DOHH2 (cell line): ENCODE results near the gene LDHAL6A.

Source experiments
- H3F3A ChIP-seq: fragments of 200-600 bp; sonication (generic), shearing (Covaris generic); 2 replicates; pipeline ENCODE4 v1.6.0; 2016; ENCODE audit warnings: antibody characterized with exemption, mild to moderate bottlenecking; ENCODE audit not compliant: control insufficient read depth, insufficient read depth
- H3K27ac ChIP-seq: fragments of 200-600 bp; sonication (generic); 2 replicates; pipeline ENCODE4 v1.5.1; 2014; ENCODE audit warnings: low read depth, mild to moderate bottlenecking, low read length, moderate library complexity
- H3K27me3 ChIP-seq: fragments of 200-600 bp; sonication (generic); 2 replicates; pipeline ENCODE4 v1.6.1; 2014; ENCODE audit warnings: mild to moderate bottlenecking, low read length, mixed read lengths; ENCODE audit not compliant: control insufficient read depth
- H3K36me3 ChIP-seq: fragments of 200-600 bp; sonication (generic); 2 replicates; pipeline ENCODE4 v1.6.1; 2014; ENCODE audit warnings: mild to moderate bottlenecking, low read length, moderate library complexity, mixed read lengths; ENCODE audit not compliant: control insufficient read depth
- H3K4me1 ChIP-seq: fragments of 200-600 bp; sonication (generic); 2 replicates; pipeline ENCODE4 v1.6.1; 2014; ENCODE audit warnings: mild to moderate bottlenecking, low read length, mixed read lengths; ENCODE audit not compliant: control insufficient read depth
- H3K4me2 ChIP-seq: fragments of 200-600 bp; sonication (generic); 2 replicates; pipeline ENCODE4 v1.6.0; 2014; ENCODE audit warnings: mild to moderate bottlenecking, low read length, moderate library complexity
- H3K4me3 ChIP-seq: fragments of 200-600 bp; sonication (generic); 2 replicates; pipeline ENCODE4 v1.5.1; 2014; ENCODE audit warnings: mild to moderate bottlenecking, low read length, mixed read lengths
- H3K79me2 ChIP-seq: fragments of 200-600 bp; sonication (generic); 2 replicates; pipeline ENCODE4 v1.6.1; 2014; ENCODE audit warnings: mild to moderate bottlenecking, low read length, mixed read lengths; ENCODE audit not compliant: control insufficient read depth
- H3K9me2 ChIP-seq: fragments of 200-600 bp; sonication (generic); replicated peaks from 2 replicates; pipeline ENCODE4 v1.6.1; 2014; ENCODE audit warnings: mild to moderate bottlenecking, low read length, mixed read lengths; ENCODE audit not compliant: control insufficient read depth
- H3K9me3 ChIP-seq: fragments of 200-600 bp; sonication (generic); 2 replicates; pipeline ENCODE4 v1.6.1; 2014; ENCODE audit warnings: antibody characterized with exemption, low read length, mixed read lengths; ENCODE audit not compliant: control insufficient read depth, insufficient read depth
- H4K20me1 ChIP-seq: fragments of 200-600 bp; sonication (generic); 2 replicates; pipeline ENCODE4 v1.6.0; 2014; ENCODE audit warnings: low read depth, mild to moderate bottlenecking, antibody characterized with exemption, low read length, moderate library complexity; ENCODE audit not compliant: control insufficient read depth, insufficient read depth
- CTCF ChIP-seq: fragments of 200-600 bp; sonication (generic); IDR thresholded peaks from one replicate; pipeline ENCODE4 v1.5.1; 2014; ENCODE audit warnings: antibody characterized with exemption, mild to moderate bottlenecking, low read depth, low read length; ENCODE audit not compliant: poor library complexity, severe bottlenecking
- EZH2phosphoT487 ChIP-seq: fragments of 200-600 bp; sonication (generic); IDR thresholded peaks from 2 replicates; pipeline ENCODE4 v1.6.1; 2017; ENCODE audit warnings: borderline replicate concordance, mild to moderate bottlenecking, antibody characterized with exemption, low read length, moderate library complexity, mixed read lengths

The LDHAL6A gene

GRCh38 chr11:18466402-18466801, 10.7 kb downstream of the LDHAL6A start:
- Histone ChIP-seq H3K79me2 (no peaks in the 10 kb centered on the region), H3K36me3 (no peaks in the 10 kb centered on the region), H3K27me3 (no peaks in the 10 kb centered on the region), H3F3A (0 out of 2 replicates have a peak, but pooled peaks cover 2% of the 10 kb centered on the region), H3K4me1 (no peaks in the 10 kb centered on the region), H3K27ac (no peak overlapping the region), H3K9me3 (no peaks in the 10 kb centered on the region), H4K20me1 (no peaks in the 10 kb centered on the region), H3K4me2 (no peak overlapping the region), H3K9me2 (no peaks in the 10 kb centered on the region), H3K4me3 (no peak overlapping the region)
- TF ChIP-seq EZH2phosphoT487 (no peak), CTCF (no peak)

DNA sequence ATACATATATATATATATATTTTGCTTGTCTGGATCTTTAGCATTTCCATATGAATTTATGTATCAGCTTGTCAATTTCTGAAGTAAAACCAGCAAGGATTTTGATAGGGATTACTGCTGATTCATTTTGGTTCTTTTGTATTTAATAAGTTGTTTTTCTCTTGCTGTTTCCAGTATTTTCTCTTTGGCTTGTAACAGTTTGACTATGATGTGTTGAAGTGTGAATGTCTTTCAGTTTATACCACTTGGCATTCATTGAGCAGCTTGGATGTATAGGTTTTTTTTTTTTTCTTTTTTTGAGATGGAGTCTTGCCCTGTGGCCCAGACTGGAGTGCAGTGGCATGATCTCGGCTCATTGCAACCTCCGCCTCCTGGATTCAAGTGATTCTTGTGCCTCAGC, 12.4 kb downstream of the LDHAL6A start:
- Histone ChIP-seq H3F3A (0 out of 2 replicates have a peak, but pooled peaks cover 2% of the 10 kb centered on the region), H3K4me1 (no peaks in the 10 kb centered on the region), H3K4me3 (no peak overlapping the region), H3K9me3 (no peaks in the 10 kb centered on the region), H3K4me2 (no peak overlapping the region), H3K9me2 (no peaks in the 10 kb centered on the region), H3K27ac (no peak overlapping the region), H3K79me2 (no peaks in the 10 kb centered on the region), H4K20me1 (no peaks in the 10 kb centered on the region), H3K36me3 (no peaks in the 10 kb centered on the region), H3K27me3 (no peaks in the 10 kb centered on the region)
- no peak for TF ChIP-seq CTCF
- TF ChIP-seq EZH2phosphoT487, result no peak

- 0 out of 2 replicates have a peak, but pooled peaks cover 2% of the 10 kb centered on the region for H3F3A ChIP-seq
- no peak for TF ChIP-seq EZH2phosphoT487
- no peak for TF ChIP-seq CTCF
- H3K4me1 ChIP-seq, result no peaks in the 10 kb centered on the region
- no peak overlapping the region for H3K4me3 ChIP-seq
- H3K79me2 ChIP-seq, result no peaks in the 10 kb centered on the region
- no peaks in the 10 kb centered on the region for H3K36me3 ChIP-seq
- no peaks in the 10 kb centered on the region for H3K27me3 ChIP-seq
- no peaks in the 10 kb centered on the region for H3K9me3 ChIP-seq
- no peak overlapping the region for H3K27ac ChIP-seq
- no peaks in the 10 kb centered on the region for H4K20me1 ChIP-seq
- no peak overlapping the region for H3K4me2 ChIP-seq
- no peaks in the 10 kb centered on the region for H3K9me2 ChIP-seq
These were observed 13.3 kb downstream of the LDHAL6A start for GRCh38 chr11:18468961-18469360.
